Activated CD8-positive, alpha-beta memory T cell treated with anti-CD3 and anti-CD28 coated beads for 1 hour (primary cell): Measurements from ENCODE around the gene TMEM40.
A peak's percentile ranks its signal among the peaks of the same experiment; 100 is the strongest.
"Not testable (repeated sequence)": the region's sequence is repeated elsewhere in the genome, so short reads cannot be mapped to it uniquely, and the experiment has no call there.

Experiments
- DNase-seq, 2 donors: peaks; one replicate each; pipeline ENCODE4 v3.0.0-alpha.2; 2020; ENCODE audit warnings: low read depth in 1 of 2; ENCODE audit errors: extremely low read depth in 1 of 2

Gene TMEM40

DNA sequence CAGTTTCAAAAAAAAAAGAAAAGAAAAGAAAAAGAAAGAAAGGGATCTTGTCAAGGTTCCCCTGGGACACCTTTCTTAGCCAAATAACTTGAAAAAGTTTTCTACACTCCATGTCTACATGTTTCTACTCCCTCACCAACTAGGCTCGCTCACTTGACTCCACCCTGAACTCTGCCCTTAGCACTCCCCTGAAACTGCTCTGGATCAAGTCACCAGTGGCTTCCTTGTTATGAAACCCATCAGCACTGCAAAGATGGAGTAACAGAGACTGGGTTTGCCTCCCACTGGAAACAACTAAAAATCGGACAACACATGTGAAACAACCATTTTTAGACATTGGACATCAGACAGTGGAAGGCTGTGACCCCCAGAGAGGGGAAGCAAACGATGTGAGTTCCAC lies 36.8 kb downstream of the TMEM40 start:
- no peak for DNase-seq

- peak; percentile 29 to 30 for DNase-seq
Measured at GRCh38 chr3:12719984-12720898, 38.8 kb downstream of the TMEM40 start.

GRCh38 chr3:12719541-12719940 lies 39.5 kb downstream of the TMEM40 start:
- DNase-seq, result no peak

DNA sequence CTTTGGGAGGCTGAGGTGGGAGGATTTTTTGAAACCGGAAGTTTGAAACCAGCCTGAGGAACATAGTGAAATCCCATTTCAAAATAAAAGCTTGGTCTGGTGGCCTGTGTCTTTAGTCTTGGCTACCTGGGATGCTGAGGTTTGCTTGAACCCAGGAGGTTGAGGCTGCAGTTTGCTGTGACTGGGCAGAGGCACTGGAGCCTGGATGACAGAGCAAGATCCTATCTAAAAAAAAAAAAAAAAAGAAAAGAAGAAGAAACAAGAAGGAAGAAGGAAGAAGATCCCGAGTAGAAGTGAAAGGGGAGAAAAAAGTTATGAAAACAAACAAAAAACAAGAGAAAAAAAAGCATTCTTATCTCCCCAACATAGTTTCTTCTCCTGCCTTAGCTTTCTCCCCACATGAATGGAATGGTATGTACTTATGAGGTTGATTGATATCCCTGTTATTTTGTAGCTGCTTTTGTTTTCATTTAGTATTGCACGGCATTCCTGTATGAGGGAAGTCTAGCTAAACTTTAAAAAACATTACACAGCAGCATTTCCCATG lies 42.4 kb downstream of the TMEM40 start:
- DNase-seq, result no peak

GRCh38 chr3:12714278-12714677 lies 44.8 kb downstream of the TMEM40 start:
- DNase-seq, result no peak

GRCh38 chr3:12710062-12710461 lies 49.0 kb downstream of the TMEM40 start:
- no peak for DNase-seq

- no peak for DNase-seq
Measured at GRCh38 chr3:12709334-12709733, 49.7 kb downstream of the TMEM40 start.

- no peak for DNase-seq
Measured at GRCh38 chr3:12708584-12709192, 50.4 kb downstream of the TMEM40 start.

DNA sequence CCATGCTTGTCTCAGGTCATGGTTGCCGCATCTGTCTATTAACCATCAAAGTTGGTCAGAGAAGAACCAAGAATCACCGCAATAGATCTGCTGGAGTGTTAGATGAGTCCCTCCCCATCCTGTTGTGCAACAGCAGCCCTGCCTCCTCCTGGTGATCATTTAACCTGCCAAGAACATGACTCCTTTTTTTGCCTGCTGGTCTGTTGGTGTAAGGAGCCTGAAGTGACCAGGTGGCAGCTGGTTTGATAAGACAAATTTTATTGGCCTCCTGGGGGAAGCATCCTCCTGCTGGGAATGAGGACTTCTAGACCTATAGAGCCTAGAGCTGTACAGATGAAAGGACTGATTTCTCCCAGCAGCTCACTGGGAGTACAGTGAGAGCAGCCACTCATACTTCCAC lies 51.6 kb downstream of the TMEM40 start:
- no peak for DNase-seq

- DNase-seq, result peak in 1 of 2 donors; percentile 14
Measured at GRCh38 chr3:12706504-12707253, 52.4 kb downstream of the TMEM40 start.

DNA sequence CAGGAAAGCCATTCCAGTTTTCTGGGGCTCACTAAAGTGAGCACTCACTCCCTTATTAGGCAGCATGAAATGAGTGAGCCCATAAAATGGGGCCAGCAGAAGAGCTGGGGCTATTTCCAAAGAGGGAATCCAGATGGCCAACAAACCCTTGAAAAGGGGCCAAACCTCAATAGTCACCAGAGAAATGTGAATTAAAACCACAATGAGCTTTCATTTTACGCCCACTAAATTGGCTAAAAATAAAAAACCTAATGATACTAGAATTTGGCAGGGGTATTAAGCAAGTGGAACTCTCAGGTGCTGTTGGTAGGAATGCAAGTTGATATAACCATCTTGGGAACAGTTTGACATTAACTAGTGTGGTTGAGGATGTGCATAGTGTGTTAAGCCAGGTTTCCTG lies 53.1 kb downstream of the TMEM40 start:
- no peak for DNase-seq

- no peak for DNase-seq
Measured at GRCh38 chr3:12705374-12705926, 53.6 kb downstream of the TMEM40 start.

- DNase-seq, result no peak
Measured at GRCh38 chr3:12702501-12702900, 56.6 kb downstream of the TMEM40 start.

DNA sequence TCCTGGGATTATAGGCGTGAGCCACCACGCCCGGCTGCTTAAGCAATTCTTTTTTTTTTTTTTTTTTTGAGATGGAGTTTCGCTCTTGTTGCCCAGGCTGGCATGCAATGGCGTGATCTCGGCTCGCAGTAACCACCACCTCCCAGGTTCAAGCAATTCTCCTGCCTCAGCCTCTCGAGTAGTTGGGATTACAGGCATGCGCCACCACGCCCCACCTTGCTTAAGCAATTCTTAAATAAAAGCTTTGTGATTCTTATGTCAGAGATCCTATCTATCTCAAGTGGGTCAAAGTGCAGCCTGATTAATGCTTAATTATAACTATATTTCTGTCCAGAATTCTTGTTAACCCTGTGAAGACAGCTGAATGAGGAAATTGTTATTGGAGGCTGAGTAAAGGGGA lies 57.5 kb downstream of the TMEM40 start:
- not testable (repeated sequence) for DNase-seq

DNA sequence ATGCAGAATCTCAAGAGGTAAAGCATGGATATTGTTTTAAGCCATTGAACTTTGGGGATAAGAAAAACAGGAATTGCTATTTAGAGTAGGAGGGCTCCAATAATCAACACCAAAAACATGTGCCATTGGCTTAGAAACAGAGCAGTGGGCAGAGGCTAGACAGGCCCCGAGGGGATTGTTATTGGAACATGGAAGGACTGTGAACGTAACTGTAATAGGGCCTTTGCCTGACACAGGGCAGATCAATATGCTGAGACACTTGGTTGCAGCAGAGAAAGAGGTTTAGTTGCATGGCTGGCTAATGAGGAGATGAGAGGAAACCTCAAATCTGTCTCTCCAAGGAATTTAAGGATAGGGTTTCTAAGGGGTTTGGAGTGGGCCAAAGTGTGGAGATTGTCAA lies 58.3 kb downstream of the TMEM40 start:
- no peak for DNase-seq

DNA sequence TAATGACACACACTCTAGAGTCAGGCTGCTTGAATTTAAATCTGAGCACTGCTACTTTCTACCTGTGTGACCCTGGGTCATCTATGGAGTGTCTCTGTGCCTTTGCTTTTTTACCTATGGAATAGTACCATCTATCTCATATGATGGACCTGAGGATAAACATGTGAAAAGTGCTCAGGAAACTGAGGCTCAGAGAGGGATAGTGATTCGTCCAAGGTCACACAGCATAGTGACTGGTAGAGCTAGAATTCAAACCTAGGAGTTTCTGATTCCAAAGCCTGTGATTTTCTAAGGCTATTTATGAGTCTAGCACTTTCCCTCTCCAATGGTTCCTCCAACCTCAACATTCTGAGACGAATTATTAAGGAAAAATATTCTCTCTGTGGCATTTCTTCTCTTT lies 63.1 kb downstream of the TMEM40 start:
- DNase-seq, result no peak

DNA sequence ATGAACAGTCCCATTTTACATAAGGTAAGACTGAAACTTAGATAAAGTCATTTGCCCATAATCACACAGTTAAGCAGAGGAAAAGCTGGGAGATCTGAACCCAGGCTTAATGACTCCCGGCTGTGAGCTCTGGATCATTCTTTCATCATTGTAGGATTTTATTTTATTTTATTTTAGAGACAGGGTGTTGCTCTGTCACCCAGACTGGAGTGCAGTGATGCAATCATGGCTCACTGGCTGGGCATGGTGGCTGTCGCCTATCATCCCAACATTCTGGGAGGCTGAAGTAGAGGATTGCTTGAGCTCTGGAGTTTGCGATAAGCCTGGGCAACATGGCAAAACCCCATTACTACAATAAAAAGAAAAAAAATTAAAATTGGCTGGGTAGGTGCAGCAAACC lies 63.9 kb downstream of the TMEM40 start:
- no peak for DNase-seq

DNA sequence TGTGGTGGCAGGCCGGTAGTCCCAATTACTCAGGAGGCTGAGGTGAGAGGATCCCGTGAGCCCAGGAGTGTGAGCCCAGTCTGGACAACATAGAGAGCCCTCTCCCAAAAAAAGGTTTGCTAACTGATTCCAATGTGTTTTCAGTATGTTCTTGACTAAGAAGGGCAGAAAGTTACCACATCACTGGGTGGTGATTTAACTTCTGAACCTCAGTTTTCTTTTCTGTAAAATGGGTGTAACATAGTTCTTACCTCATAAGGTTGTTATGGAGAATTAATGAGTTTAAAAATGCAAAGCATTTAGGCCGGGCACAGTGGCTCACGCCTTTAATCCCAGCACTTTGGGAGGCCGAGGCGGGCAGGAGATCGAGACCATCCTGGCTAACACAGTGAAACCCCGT lies 66.6 kb downstream of the TMEM40 start:
- DNase-seq, result no peak

GRCh38 chr3:12689997-12690711 lies 68.9 kb downstream of the TMEM40 start:
- DNase-seq, result no peak

- no peak for DNase-seq
Measured at GRCh38 chr3:12687948-12688347, 71.1 kb downstream of the TMEM40 start.
